Thoracic aorta (tissue), 2 donors: Measurements from ENCODE around the gene CHAF1A. TPM values are rescaled to one million over a fixed set of nuclear protein-coding genes. Genes with fewer than 3 reads are reported as not detected.

Experiments used
- ATAC-seq: fragments of 150-250 bp; one replicate; pipeline ENCODE4 v1.8.0; 2017; ENCODE audit warnings: low read depth; ENCODE audit not compliant: insufficient number of reproducible peaks, low FRiP score
- DNase-seq: peaks from one replicate; pipeline ENCODE4 v3.0.0-alpha.2; 2020; ENCODE audit warnings: low spot score
- H3K27ac ChIP-seq, 2 donors: fragments of 200-600 bp; sonication (generic); 1 replicate in 1 of 2; 2 replicates in 1 of 2; pipeline ENCODE4 v1.5.1; 2016; ENCODE audit warnings: mild to moderate bottlenecking in 2 of 2, moderate library complexity in 2 of 2
- H3K27me3 ChIP-seq: fragments of 200-600 bp; sonication (generic); replicated peaks from 2 replicates; pipeline ENCODE4 v1.6.0; 2016; ENCODE audit warnings: mild to moderate bottlenecking; ENCODE audit not compliant: insufficient read depth
- H3K36me3 ChIP-seq: fragments of 200-600 bp; sonication (generic); one replicate; pipeline ENCODE4 v1.5.1; 2016
- H3K4me1 ChIP-seq, 2 donors: fragments of 200-600 bp; sonication (generic); 1 replicate in 1 of 2; 2 replicates in 1 of 2; pipeline versions ENCODE4 v1.5.1 to v1.6.0; 2016; ENCODE audit warnings: low read depth in 2 of 2, mild to moderate bottlenecking in 1 of 2; ENCODE audit not compliant: control insufficient read depth in 1 of 2
- H3K4me3 ChIP-seq: fragments of 200-600 bp; sonication (generic); 2 replicates; pipeline ENCODE4 v1.5.1; 2016; ENCODE audit warnings: mild to moderate bottlenecking
- H3K9me3 ChIP-seq: fragments of 200-600 bp; sonication (generic); 2 replicates; pipeline ENCODE4 v1.5.1; 2016
- total RNA-seq, 2 donors: library from RNA; depleted of rRNA; stranded (reverse); fragments of >200 nt; gene quantifications; one replicate each; pipeline versions ENCODE4 v1.1.0 to v1.2.3, GENCODE V29; 2016
- TF ChIP-seq, protein P1 (sequence below): fragments of 200-600 bp; sonication (generic); IDR thresholded peaks from one replicate; pipeline ENCODE4 v1.5.1; 2019; ENCODE audit warnings: antibody characterized with exemption

CHAF1A gene
- total RNA-seq, 2 donors from 2014 or later = 3.2 to 5.8 TPM

DNA sequence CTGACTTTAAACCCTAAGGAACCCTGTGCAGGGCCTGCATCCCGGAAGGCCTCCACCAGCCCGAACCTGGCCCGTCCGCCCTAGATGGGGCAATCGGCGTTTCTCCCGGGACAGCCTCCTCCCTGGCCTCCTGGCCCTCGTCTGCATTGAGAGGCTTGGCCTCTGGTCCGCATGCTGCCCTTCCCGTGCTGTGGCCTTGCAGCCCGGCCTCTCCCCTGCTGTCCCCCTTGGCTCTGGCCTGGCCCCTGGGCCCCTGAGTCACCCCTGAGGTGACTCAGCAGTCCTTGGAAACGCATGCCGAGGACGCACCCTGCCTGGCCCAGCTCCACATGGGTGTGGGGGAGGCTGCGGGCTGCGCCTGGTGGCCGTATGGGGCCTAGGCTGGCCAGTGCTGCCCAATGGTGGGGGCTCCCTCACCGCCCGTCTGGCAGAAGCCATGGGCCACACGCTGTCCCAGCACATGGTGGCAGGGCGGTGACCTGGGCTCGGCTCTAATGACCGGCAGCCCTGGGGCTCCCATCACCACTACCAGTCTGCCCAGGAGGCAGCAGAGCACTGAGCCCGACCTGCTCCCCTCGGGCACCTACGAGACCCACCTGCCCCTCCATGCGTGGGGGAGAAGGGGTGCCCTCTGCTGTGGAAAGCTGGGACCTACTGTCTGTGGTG, 27.8 kb upstream of the CHAF1A start:
- H3K27me3 ChIP-seq = no peaks in the 10 kb centered on the region
- DNase-seq (peak; percentile 74), ATAC-seq (peak; percentile 51)
- H3K9me3 ChIP-seq = no peaks in the 10 kb centered on the region
- TF ChIP-seq, protein P1, sequence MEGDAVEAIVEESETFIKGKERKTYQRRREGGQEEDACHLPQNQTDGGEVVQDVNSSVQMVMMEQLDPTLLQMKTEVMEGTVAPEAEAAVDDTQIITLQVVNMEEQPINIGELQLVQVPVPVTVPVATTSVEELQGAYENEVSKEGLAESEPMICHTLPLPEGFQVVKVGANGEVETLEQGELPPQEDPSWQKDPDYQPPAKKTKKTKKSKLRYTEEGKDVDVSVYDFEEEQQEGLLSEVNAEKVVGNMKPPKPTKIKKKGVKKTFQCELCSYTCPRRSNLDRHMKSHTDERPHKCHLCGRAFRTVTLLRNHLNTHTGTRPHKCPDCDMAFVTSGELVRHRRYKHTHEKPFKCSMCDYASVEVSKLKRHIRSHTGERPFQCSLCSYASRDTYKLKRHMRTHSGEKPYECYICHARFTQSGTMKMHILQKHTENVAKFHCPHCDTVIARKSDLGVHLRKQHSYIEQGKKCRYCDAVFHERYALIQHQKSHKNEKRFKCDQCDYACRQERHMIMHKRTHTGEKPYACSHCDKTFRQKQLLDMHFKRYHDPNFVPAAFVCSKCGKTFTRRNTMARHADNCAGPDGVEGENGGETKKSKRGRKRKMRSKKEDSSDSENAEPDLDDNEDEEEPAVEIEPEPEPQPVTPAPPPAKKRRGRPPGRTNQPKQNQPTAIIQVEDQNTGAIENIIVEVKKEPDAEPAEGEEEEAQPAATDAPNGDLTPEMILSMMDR = peak; percentile 34
- peak overlapping the region; percentile 95 to 96 for H3K27ac ChIP-seq
- H3K4me3 ChIP-seq = peak overlapping the region; percentile 38
- peaks cover 60 to 87% of the 10 kb centered on the region in 2 donors for H3K4me1 ChIP-seq
- H3K36me3 ChIP-seq = no peaks in the 10 kb centered on the region

DNA sequence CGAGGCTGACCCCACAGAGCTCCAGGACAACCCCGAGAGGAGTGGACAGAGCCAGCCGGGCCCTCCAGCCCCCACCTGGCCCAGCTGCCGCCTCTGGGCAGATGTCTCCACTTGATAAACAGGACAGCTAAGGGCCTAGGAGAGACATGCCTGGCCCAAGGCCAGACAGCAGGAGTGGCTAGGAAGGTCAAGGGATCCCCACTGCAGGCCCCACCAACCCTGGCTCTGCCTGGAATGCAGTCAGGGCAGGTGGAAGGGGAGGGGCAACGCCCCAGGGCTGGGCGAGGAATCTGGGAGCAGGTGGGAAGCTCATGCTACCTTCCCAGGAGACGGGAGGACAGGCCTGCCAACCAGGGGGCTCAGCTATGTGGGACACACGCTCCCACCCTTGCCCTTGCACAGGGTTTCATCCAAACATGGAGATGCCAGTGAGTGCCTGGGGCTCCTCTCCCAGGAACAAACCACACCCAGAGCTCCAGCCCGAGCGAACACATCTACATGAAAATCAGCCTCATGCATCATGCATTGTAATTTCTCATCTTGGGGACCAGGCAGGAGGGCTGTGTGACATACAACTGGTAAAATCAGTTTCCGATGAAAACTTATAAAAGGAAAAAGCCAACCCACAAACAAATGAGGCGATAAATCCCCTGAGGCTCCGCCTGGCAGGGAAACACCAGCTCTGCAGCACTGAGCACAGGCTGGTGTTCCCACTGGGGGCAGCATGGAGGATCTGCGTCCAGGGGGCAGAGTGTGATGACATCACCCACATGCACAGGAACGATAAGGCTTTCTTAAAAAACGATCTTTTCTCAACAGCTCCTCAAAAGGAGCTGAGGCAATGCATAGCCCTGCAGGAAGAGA, 27.0 kb upstream of the CHAF1A start:
- DNase-seq (no peak), ATAC-seq (no peak)
- no peaks in the 10 kb centered on the region for H3K27me3 ChIP-seq
- TF ChIP-seq, protein P1 = peak; percentile 52
- peak overlapping the region; percentile 95 to 96 for H3K27ac ChIP-seq
- peak overlapping the region; percentile 38 for H3K4me3 ChIP-seq
- no peaks in the 10 kb centered on the region for H3K36me3 ChIP-seq
- H3K4me1 ChIP-seq = peaks cover 56 to 88% of the 10 kb centered on the region in 2 donors
- H3K9me3 ChIP-seq = no peaks in the 10 kb centered on the region

DNA sequence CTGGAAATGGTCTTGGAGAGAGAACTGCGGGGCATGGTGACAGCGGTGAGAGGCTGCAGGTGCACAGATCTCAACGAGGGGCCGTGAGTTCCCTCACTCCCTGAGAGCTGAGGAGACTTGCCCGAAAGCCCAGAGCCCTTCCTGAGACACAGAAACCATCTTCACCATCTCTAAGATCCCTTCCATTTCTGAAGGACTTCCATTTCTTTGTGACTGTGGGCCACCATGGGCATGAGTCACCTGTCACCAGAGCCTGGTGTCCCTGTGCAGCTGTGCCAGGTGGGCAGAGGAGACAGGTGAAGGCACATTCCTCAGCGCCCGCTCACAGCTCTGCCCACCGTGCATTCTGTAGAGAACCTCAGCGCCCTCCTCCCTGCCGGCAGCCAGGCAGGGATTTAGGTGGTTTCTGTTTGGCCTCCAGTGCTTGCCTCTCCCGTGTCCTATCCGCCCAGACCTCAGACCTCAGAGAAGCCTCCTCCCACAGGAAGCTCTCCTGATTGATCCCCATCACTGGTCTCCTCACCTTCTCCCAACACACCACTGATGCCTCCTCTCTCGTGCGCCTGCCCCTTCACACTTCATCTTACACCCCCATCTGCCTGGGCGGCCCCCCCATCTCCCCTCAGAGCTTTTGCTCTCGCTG, 26.3 kb upstream of the CHAF1A start:
- Histone ChIP-seq H3K27me3 (no peaks in the 10 kb centered on the region), H3K27ac (peak overlapping the region; percentile 95 to 96), H3K36me3 (no peaks in the 10 kb centered on the region), H3K9me3 (no peaks in the 10 kb centered on the region), H3K4me1 (peaks cover 50 to 83% of the 10 kb centered on the region in 2 donors), H3K4me3 (peak overlapping the region; percentile 4)
- no peak for ATAC-seq
- no peak for DNase-seq
- TF ChIP-seq, protein P1 = no peak

DNA sequence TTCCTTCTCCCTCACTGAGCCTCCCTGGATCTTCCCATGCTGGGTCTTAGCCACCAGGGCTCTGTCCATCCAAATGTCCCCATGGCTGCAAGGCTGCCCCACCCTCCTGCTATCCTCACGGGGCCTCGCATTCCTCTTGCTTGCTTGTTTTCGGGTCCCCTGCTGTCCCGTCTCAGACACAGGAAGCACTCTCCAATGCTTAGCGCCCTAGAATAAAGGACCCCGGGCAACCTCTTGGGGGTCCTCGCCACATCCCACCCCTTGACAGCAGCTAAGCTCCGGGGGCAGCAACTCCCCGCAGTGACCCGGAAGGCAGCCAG, 25.8 kb upstream of the CHAF1A start:
- TF ChIP-seq, protein P1 = no peak
- Histone ChIP-seq H3K36me3 (no peaks in the 10 kb centered on the region), H3K27me3 (no peaks in the 10 kb centered on the region), H3K4me3 (no peak overlapping the region), H3K27ac (peak overlapping the region; percentile 95 to 96), H3K9me3 (no peaks in the 10 kb centered on the region), H3K4me1 (peaks cover 50 to 78% of the 10 kb centered on the region in 2 donors)
- ATAC-seq (no peak), DNase-seq (no peak)
